Endothelial cell of umbilical vein (primary cell): ENCODE measurements around the gene CMC2. TPM values are rescaled to one million over a fixed set of nuclear protein-coding genes. Genes with fewer than 3 reads are reported as not detected.

Experiments used
- BruUV-seq: library from RNA; stranded (reverse); fragments of 400-500 nt; replicated peaks from 2 replicates; lab custom pipeline; 2021; lab: Mats Ljungman, UMichigan
- CTCF ChIA-PET: fragments of 300-600, 350-600 bp; sonication (Branson Sonifier 250); formaldehyde crosslinking; loops from one replicate; lab custom pipeline; 2021; ENCODE audit warnings: antibody characterized with exemption, inconsistent platforms; lab: Charles Lee
- POLR2A ChIA-PET: fragments of 300-600, 350-600 bp; sonication (Branson Sonifier 250); formaldehyde crosslinking; loops from one replicate; lab custom pipeline; 2021; ENCODE audit warnings: antibody characterized with exemption, inconsistent platforms; lab: Charles Lee
- DNase-seq: peaks from one replicate; pipeline ENCODE4 v3.0.0-alpha.2; 2011; ENCODE audit warnings: low read depth, low spot score
- FAIRE-seq: peaks from 2 replicates; lab custom pipeline; 2011; peaks lifted over from hg19 to GRCh38; lab: Jason Lieb, UNC
- H2AFZ ChIP-seq: 2 replicates; pipeline ENCODE4 v1.6.0; 2012; ENCODE audit warnings: low read depth, low read length, control low read depth, inconsistent platforms
- H3K27ac ChIP-seq: 2 replicates; pipeline ENCODE4 v1.5.1; 2011; ENCODE audit warnings: low read depth, mild to moderate bottlenecking, control low read depth, low read length, moderate library complexity; ENCODE audit not compliant: insufficient read depth
- H3K27me3 ChIP-seq, 2 experiments: 2 replicates each; pipeline versions ENCODE4 v1.6.0 to v1.6.1; 2011; ENCODE audit warnings: low read length in 2 of 2, mixed read lengths in 1 of 2; ENCODE audit not compliant: control insufficient read depth in 2 of 2, insufficient read depth in 2 of 2
- H3K36me3 ChIP-seq, 2 experiments: 2 replicates in 1 of 2; 3 replicates in 1 of 2; pipeline ENCODE4 v1.5.1; 2011; ENCODE audit warnings: low read length in 2 of 2, mild to moderate bottlenecking in 1 of 2, moderate library complexity in 1 of 2; ENCODE audit not compliant: control insufficient read depth in 2 of 2, insufficient read depth in 2 of 2; ENCODE audit errors: extremely low read depth in 1 of 2
- H3K4me1 ChIP-seq: 3 replicates; pipeline ENCODE4 v1.5.1; 2011; ENCODE audit warnings: mild to moderate bottlenecking, low read length; ENCODE audit not compliant: control insufficient read depth, insufficient read depth; ENCODE audit errors: extremely low read depth
- H3K4me2 ChIP-seq: 2 replicates; pipeline ENCODE4 v1.6.1; 2011; ENCODE audit warnings: low read length, control low read depth, mixed read lengths; ENCODE audit not compliant: insufficient read depth
- H3K4me3 ChIP-seq, 3 experiments: fragments of 200-600 bp in 1 of 3; sonication (generic), shearing (Covaris generic) in 1 of 3; replicated peaks in 1 of 3; 2 replicates each; pipeline ENCODE4 v1.5.1; 2011 to 2016; ENCODE audit warnings: control low read depth in 3 of 3, low read length in 3 of 3, mild to moderate bottlenecking in 2 of 3, inconsistent platforms in 1 of 3, low read depth in 1 of 3, moderate library complexity in 1 of 3; ENCODE audit not compliant: insufficient read depth in 1 of 3
- H3K79me2 ChIP-seq: 2 replicates; pipeline ENCODE4 v1.6.0; 2012; ENCODE audit warnings: low read length, inconsistent platforms; ENCODE audit not compliant: control insufficient read depth, insufficient read depth
- H3K9ac ChIP-seq: replicated peaks from 2 replicates; pipeline ENCODE3; 2011; ENCODE audit warnings: low read length, control low read depth; ENCODE audit not compliant: insufficient read depth; ENCODE audit errors: extremely low read depth
- H3K9me1 ChIP-seq: replicated peaks from 3 replicates; pipeline ENCODE4 v1.6.0; 2011; ENCODE audit warnings: mild to moderate bottlenecking, low read length; ENCODE audit not compliant: control insufficient read depth, insufficient read depth; ENCODE audit errors: extremely low read depth
- H3K9me3 ChIP-seq: replicated peaks from 2 replicates; pipeline ENCODE4 v1.5.1; 2012; ENCODE audit warnings: low read length, inconsistent platforms; ENCODE audit not compliant: control insufficient read depth, insufficient read depth
- H4K20me1 ChIP-seq: replicated peaks from 2 replicates; pipeline ENCODE3; 2011; ENCODE audit warnings: mild to moderate bottlenecking, low read length; ENCODE audit not compliant: control insufficient read depth, insufficient read depth; ENCODE audit errors: extremely low read depth
- FOS ChIP-seq: IDR thresholded peaks from 2 replicates; pipeline ENCODE4 v1.6.1; 2011; ENCODE audit warnings: mild to moderate bottlenecking, low read length, moderate library complexity, borderline replicate concordance; ENCODE audit not compliant: insufficient read depth
- JUN ChIP-seq: IDR thresholded peaks from 2 replicates; pipeline ENCODE4 v1.6.1; 2011; ENCODE audit warnings: borderline replicate concordance, low read depth; ENCODE audit not compliant: insufficient read length, insufficient read depth
- POLR2AphosphoS5 ChIP-seq: IDR thresholded peaks from 2 replicates; pipeline ENCODE4 v1.6.1; 2012; ENCODE audit warnings: low read depth, mild to moderate bottlenecking, control low read depth, low read length, moderate library complexity; ENCODE audit not compliant: insufficient read depth
- dilution Hi-C: fragments of 300-500 bp; cut with MboI; formaldehyde crosslinking; loops from one replicate; pipeline ENCODE4 v1.15.0; 2019; ENCODE audit warnings: low sequenced_read_pairs; ENCODE audit not compliant: extremely low pct_ligation_motif_present
- intact Hi-C: fragments of 100-400 bp; cut with micrococcal nuclease; formaldehyde crosslinking; loops from one replicate; pipeline ENCODE4 v1.10.0; 2022
- polyA plus RNA-seq, 4 experiments: library from polyadenylated mRNA; depleted of rRNA in 3 of 4; stranded (reverse) in 3 of 4; unstranded in 1 of 4; fragments of >200 nt; gene quantifications; 2 replicates each; pipeline versions ENCODE4 v1.2.1 to v1.2.3, GENCODE V29; 2011 to 2012; ENCODE audit warnings: missing spikeins in 1 of 4
- total RNA-seq: library from RNA; stranded (reverse); gene quantifications from 2 replicates; pipeline ENCODE4 v1.2.3, GENCODE V29; 2021
- TF ChIP-seq, protein P1 (sequence below), 2 donors: IDR thresholded peaks; 1 replicate in 1 of 2; 2 replicates in 1 of 2; pipeline ENCODE4 v1.5.1; 2011; ENCODE audit warnings: low read length in 2 of 2, mild to moderate bottlenecking in 2 of 2, moderate library complexity in 2 of 2, control low read depth in 1 of 2, inconsistent platforms in 1 of 2, low read depth in 1 of 2; ENCODE audit not compliant: insufficient read depth in 1 of 2; ENCODE audit errors: extremely low read depth in 1 of 2

Gene CMC2
- total and polyA plus RNA-seq, 2 donors (not counting 3 experiments of a cell fraction or from before 2014, with no cell fraction given), result 97.8 to 216 TPM

- ChIA-PET CTCF (interaction anchor here (0.6 to 11.4 kb wide), 35 partner anchors 8 to 849 kb away, joined by 3 to 218 read pairs (median 5); partner anchors contain the start of genes ATMIN, C16orf46, CENPN and CMC2), POLR2A (no interaction called here)
- no TSS peak for BruUV-seq
- Histone ChIP-seq H3K4me3 (no peak overlapping the region), H3K9ac (no peak overlapping the region), H3K27ac (no peak overlapping the region), H3K4me1 (no peaks in the 10 kb centered on the region), H3K36me3 (no peaks in the 10 kb centered on the region), H3K79me2 (no peaks in the 10 kb centered on the region), H3K9me3 (no peaks in the 10 kb centered on the region), H3K9me1 (no peaks in the 10 kb centered on the region), H3K27me3 (no peaks in the 10 kb centered on the region), H2AFZ (no peak overlapping the region), H3K4me2 (no peak overlapping the region), H4K20me1 (no peaks in the 10 kb centered on the region)
- TF ChIP-seq POLR2AphosphoS5 (no peak), JUN (no peak), FOS (no peak)
- TF ChIP-seq, protein P1, sequence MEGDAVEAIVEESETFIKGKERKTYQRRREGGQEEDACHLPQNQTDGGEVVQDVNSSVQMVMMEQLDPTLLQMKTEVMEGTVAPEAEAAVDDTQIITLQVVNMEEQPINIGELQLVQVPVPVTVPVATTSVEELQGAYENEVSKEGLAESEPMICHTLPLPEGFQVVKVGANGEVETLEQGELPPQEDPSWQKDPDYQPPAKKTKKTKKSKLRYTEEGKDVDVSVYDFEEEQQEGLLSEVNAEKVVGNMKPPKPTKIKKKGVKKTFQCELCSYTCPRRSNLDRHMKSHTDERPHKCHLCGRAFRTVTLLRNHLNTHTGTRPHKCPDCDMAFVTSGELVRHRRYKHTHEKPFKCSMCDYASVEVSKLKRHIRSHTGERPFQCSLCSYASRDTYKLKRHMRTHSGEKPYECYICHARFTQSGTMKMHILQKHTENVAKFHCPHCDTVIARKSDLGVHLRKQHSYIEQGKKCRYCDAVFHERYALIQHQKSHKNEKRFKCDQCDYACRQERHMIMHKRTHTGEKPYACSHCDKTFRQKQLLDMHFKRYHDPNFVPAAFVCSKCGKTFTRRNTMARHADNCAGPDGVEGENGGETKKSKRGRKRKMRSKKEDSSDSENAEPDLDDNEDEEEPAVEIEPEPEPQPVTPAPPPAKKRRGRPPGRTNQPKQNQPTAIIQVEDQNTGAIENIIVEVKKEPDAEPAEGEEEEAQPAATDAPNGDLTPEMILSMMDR (IDR thresholded peaks at IDR 0.05; ENCODE audit: extremely low read depth in 1 of 2, insufficient read depth in 1 of 2, low read depth in 1 of 2, low read length in 2 of 2), result peak; percentile 88 to 95
- dilution Hi-C loops (no loop called here), intact Hi-C loops (loop anchor here (1.0 to 10.0 kb wide), 4 partner anchors 24 to 810 kb away; partner anchors contain the start of gene ATMIN)
- DNase-seq, result peak; percentile 80
- peak; percentile 92 for FAIRE-seq
Measured at GRCh38 chr16:80924372-80924978, 82.2 kb downstream of the CMC2 start.
